ENCODE measurements around the gene HIVEP3.
A peak's percentile ranks its signal among the peaks of the same experiment; 100 is the strongest.

The HIVEP3 gene

GRCh38 chr1:41872074-41872473 lies 46.6 kb downstream of the HIVEP3 start:
- DNase-seq (ENCODE audit: low spot score), result no peak

- DNase-seq (ENCODE audit: low spot score), result no peak
These were observed 48.6 kb downstream of the HIVEP3 start for GRCh38 chr1:41870076-41870562.

- DNase-seq (ENCODE audit: low spot score), result no peak
These were observed 50.3 kb downstream of the HIVEP3 start for GRCh38 chr1:41868241-41868998.

GRCh38 chr1:41866285-41866684 lies 52.4 kb downstream of the HIVEP3 start:
- DNase-seq (ENCODE audit: low spot score), result no peak

- no peak for DNase-seq (ENCODE audit: low spot score)
These were observed 54.2 kb downstream of the HIVEP3 start for GRCh38 chr1:41864471-41865040.

GRCh38 chr1:41863718-41864117 lies 55.0 kb downstream of the HIVEP3 start:
- DNase-seq (ENCODE audit: low spot score), result no peak

- DNase-seq (ENCODE audit: low spot score), result no peak
These were observed 56.1 kb downstream of the HIVEP3 start for GRCh38 chr1:41862384-41863221.

GRCh38 chr1:41861535-41862383 lies 57.0 kb downstream of the HIVEP3 start:
- no peak for DNase-seq (ENCODE audit: low spot score)

- DNase-seq (ENCODE audit: low spot score), result no peak
These were observed 58.0 kb downstream of the HIVEP3 start for GRCh38 chr1:41860771-41861170.

- peak; percentile 4 for DNase-seq (ENCODE audit: low spot score)
These were observed 58.5 kb downstream of the HIVEP3 start for GRCh38 chr1:41860214-41860613.

GRCh38 chr1:41859686-41860085 lies 59.0 kb downstream of the HIVEP3 start:
- no peak for DNase-seq (ENCODE audit: low spot score)

GRCh38 chr1:41856944-41857285 lies 61.8 kb downstream of the HIVEP3 start:
- DNase-seq (ENCODE audit: low spot score), result no peak

GRCh38 chr1:41856151-41856943 lies 62.4 kb downstream of the HIVEP3 start:
- no peak for DNase-seq (ENCODE audit: low spot score)

- no peak for DNase-seq (ENCODE audit: low spot score)
These were observed 63.0 kb downstream of the HIVEP3 start for GRCh38 chr1:41855713-41856112.

GRCh38 chr1:41853907-41854306 lies 64.8 kb downstream of the HIVEP3 start:
- no peak for DNase-seq (ENCODE audit: low spot score)

- DNase-seq (ENCODE audit: low spot score), result no peak
These were observed 66.6 kb downstream of the HIVEP3 start for GRCh38 chr1:41852091-41852490.

- no peak for DNase-seq (ENCODE audit: low spot score)
These were observed 67.1 kb downstream of the HIVEP3 start for GRCh38 chr1:41851589-41851988.

- DNase-seq (ENCODE audit: low spot score), result peak; percentile 4
These were observed 68.7 kb downstream of the HIVEP3 start for GRCh38 chr1:41850029-41850428.

GRCh38 chr1:41849211-41849759 lies 69.4 kb downstream of the HIVEP3 start:
- DNase-seq (ENCODE audit: low spot score), result no peak

- DNase-seq (ENCODE audit: low spot score), result no peak
These were observed 70.3 kb downstream of the HIVEP3 start for GRCh38 chr1:41848216-41848952.
